Measurements from ENCODE around the gene NTRK3. TPM values are rescaled to one million over a fixed set of nuclear protein-coding genes. Genes with fewer than 3 reads are reported as not detected.

Gene NTRK3
- total RNA-seq, 1 donor from 2014 or later, result not detected

DNA sequence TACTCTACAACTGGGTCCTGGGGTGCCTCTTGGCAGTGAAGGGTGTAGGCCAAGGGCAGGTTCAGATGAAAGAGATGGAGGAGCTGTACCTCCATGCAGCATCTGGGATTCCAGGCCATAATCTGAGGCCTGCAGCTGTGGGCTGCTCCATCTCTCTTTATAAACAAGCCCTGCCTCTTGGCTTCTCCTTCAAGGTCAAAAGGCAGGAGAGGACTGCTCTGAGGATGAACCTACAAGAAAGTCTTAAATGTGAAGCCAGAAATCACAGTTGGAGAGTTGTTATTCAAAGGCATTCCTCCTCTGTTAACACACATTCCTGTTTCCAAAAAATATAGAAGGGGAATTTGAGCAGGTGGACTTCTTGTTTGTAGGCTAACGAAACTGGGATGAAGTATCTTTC lies 355.5 kb downstream of the NTRK3 start:
- no peaks in the 10 kb centered on the region for H3K27me3 Mint-ChIP-seq
- H3K36me3 Mint-ChIP-seq (ENCODE audit: low read depth), result no peaks in the 10 kb centered on the region
- no peak overlapping the region for H3K4me3 Mint-ChIP-seq
- no peak for ATAC-seq (ENCODE audit: low read depth)
- H3K27ac Mint-ChIP-seq, result no peak overlapping the region
- no peaks in the 10 kb centered on the region for H3K4me1 Mint-ChIP-seq
- H3K9me3 Mint-ChIP-seq, result no peaks in the 10 kb centered on the region
- intact Hi-C loops (cut with micrococcal nuclease), result no loop called here
- ChIA-PET POLR2A (no interaction called here), CTCF (no interaction called here)
- TF ChIP-seq, protein P1, sequence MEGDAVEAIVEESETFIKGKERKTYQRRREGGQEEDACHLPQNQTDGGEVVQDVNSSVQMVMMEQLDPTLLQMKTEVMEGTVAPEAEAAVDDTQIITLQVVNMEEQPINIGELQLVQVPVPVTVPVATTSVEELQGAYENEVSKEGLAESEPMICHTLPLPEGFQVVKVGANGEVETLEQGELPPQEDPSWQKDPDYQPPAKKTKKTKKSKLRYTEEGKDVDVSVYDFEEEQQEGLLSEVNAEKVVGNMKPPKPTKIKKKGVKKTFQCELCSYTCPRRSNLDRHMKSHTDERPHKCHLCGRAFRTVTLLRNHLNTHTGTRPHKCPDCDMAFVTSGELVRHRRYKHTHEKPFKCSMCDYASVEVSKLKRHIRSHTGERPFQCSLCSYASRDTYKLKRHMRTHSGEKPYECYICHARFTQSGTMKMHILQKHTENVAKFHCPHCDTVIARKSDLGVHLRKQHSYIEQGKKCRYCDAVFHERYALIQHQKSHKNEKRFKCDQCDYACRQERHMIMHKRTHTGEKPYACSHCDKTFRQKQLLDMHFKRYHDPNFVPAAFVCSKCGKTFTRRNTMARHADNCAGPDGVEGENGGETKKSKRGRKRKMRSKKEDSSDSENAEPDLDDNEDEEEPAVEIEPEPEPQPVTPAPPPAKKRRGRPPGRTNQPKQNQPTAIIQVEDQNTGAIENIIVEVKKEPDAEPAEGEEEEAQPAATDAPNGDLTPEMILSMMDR (IDR thresholded peaks at IDR 0.05), result no peak
- DNase-seq, result no peak

DNA sequence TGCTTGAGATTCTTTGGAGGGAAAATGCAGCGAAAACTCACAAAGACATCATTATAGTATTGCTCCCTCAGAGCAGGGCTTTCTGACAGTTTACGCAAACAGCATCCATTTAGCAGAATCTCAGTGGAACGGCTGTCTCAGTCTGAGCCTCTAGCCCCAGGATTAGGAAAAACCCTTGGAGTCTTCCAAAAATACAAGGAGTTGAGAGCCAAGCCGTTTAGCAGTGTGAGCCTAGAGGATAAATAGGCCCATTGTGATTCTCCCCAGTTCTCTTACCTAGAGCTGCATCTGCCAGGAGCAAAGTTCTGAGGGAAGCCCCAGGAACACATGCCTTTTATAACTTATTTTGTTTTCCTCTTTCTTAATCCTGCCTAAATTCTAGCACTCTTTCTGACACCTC lies 359.6 kb downstream of the NTRK3 start:
- ATAC-seq (ENCODE audit: low read depth), result no peak
- ChIA-PET CTCF (no interaction called here), POLR2A (no interaction called here)
- Mint-ChIP-seq H3K4me1 (no peaks in the 10 kb centered on the region), H3K27ac (no peak overlapping the region), H3K4me3 (no peak overlapping the region), H3K36me3 (ENCODE audit: low read depth) (no peaks in the 10 kb centered on the region), H3K27me3 (no peaks in the 10 kb centered on the region), H3K9me3 (no peaks in the 10 kb centered on the region)
- intact Hi-C loops (cut with micrococcal nuclease), result no loop called here
- no peak for DNase-seq
- TF ChIP-seq, protein P1 (IDR thresholded peaks at IDR 0.05), result no peak

DNA sequence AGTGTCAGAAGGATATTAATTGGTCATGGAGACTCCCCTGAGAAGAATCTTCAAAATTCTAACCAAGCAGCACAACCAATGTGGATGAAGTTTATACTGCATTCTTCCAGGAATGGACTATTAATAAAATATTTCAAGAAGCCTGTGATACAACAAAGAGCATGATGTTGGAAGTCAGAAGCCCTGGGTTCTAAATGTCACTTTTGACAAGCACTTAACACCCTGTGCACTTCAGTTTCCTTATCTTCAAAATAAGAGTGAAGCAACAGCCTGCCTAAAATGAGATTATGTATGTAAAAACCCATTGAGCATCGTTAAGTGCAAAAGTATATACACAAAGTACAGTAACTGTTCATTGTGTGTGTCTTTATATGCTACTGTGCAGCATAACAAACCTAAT lies 369.4 kb downstream of the NTRK3 start:
- no peaks in the 10 kb centered on the region for H3K9me3 Mint-ChIP-seq
- no peak for ATAC-seq (ENCODE audit: low read depth)
- no peak for DNase-seq
- no peak overlapping the region for H3K27ac Mint-ChIP-seq
- H3K4me3 Mint-ChIP-seq, result no peak overlapping the region
- intact Hi-C loops (cut with micrococcal nuclease), result no loop called here
- no peaks in the 10 kb centered on the region for H3K27me3 Mint-ChIP-seq
- ChIA-PET CTCF (no interaction called here), POLR2A (no interaction called here)
- TF ChIP-seq, protein P1 (IDR thresholded peaks at IDR 0.05), result no peak
- H3K4me1 Mint-ChIP-seq, result no peaks in the 10 kb centered on the region
- H3K36me3 Mint-ChIP-seq (ENCODE audit: low read depth), result no peaks in the 10 kb centered on the region

DNA sequence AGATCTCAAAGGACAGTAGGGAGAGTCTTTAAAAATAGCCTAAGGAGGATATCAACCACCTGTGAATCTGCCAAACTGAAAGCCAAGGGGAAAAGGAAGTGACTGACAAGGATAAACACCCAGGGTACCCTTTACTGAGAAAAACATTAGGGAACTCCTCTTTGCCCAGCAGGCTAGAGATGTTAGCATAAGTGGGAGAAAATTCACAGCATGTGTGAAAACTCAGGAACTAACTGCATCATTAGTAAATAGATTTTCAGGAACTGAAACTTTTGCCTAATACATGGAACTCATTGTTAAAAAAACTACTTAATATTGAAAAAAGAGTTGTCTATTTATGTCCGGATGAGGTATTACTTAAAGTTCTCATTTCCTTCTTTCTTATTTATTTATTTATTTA lies 375.5 kb downstream of the NTRK3 start:
- ChIA-PET POLR2A (no interaction called here), CTCF (no interaction called here)
- TF ChIP-seq, protein P1 (IDR thresholded peaks at IDR 0.05), result no peak
- no peaks in the 10 kb centered on the region for H3K9me3 Mint-ChIP-seq
- ATAC-seq (ENCODE audit: low read depth) (no peak), DNase-seq (no peak)
- H3K36me3 Mint-ChIP-seq (ENCODE audit: low read depth), result no peaks in the 10 kb centered on the region
- no peaks in the 10 kb centered on the region for H3K27me3 Mint-ChIP-seq
- no peak overlapping the region for H3K4me3 Mint-ChIP-seq
- no peaks in the 10 kb centered on the region for H3K4me1 Mint-ChIP-seq
- H3K27ac Mint-ChIP-seq, result no peak overlapping the region
- intact Hi-C loops (cut with micrococcal nuclease), result no loop called here

DNA sequence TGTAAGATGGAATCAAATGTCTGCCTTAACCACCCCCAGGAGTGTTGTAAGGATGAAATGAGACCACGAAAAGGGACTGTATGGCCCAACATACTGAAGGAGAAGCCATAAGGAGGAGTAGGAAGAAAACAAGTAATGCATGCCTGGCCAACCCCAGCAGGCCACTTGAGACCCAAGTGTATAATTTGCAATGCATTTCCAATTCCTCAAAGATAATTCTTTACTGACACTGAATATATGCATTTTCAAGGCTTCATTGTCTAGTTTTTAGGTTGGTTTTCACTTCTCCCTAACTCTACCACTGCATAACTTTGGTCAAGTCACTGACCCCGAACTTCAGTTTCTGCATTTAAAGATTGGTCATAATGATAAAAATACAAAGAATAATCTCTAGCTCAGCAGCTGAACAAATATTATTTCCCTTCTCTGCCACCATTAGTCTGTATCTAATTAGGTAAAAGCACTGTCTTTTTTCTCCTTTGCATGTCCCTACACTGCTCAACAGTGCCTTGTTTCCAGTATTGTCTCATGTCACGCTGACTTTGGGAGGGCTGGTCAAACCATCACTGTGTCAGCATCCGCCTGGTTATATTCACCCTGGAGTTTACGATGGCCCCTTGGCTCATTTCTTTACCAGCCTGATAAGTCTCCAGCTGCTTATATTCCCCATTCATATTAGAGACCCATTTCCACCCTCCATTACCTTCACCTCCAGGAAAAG lies 378.6 kb downstream of the NTRK3 start:
- Mint-ChIP-seq H3K9me3 (no peaks in the 10 kb centered on the region), H3K4me3 (no peak overlapping the region)

More for the DNA sequence above, 378.6 kb downstream of the NTRK3 start:
- DNase-seq, result no peak
- Mint-ChIP-seq H3K36me3 (ENCODE audit: low read depth) (no peaks in the 10 kb centered on the region), H3K27ac (no peak overlapping the region), H3K4me1 (no peaks in the 10 kb centered on the region), H3K27me3 (no peaks in the 10 kb centered on the region)
- intact Hi-C loops (cut with micrococcal nuclease), result no loop called here
- ATAC-seq (ENCODE audit: low read depth), result no peak
- ChIA-PET POLR2A (no interaction called here), CTCF (no interaction called here)
- TF ChIP-seq, protein P1 (IDR thresholded peaks at IDR 0.05), result no peak

All from activated B cell treated with CpG ODN at 0.5 μM for 24 hours (primary cell).